Neural crest cell (in vitro differentiated cells): Measurements from ENCODE around the gene NFIC. TPM values are rescaled to one million over a fixed set of nuclear protein-coding genes. Genes with fewer than 3 reads are reported as not detected.
A peak's percentile ranks its signal among the peaks of the same experiment; 100 is the strongest.

Experiments used
- DNase-seq: peaks from one replicate; pipeline ENCODE4 v3.0.0; 2021; ENCODE audit warnings: low read depth, mixed read lengths, low spot score
- H3K27ac Mint-ChIP-seq: one replicate; pipeline ENCODE4 v1.8.0; 2021; ENCODE audit warnings: mild to moderate bottlenecking, mixed read lengths; ENCODE audit not compliant: unreplicated experiment
- H3K27me3 Mint-ChIP-seq: 2 replicates; pipeline ENCODE4 v1.8.0; 2021; ENCODE audit warnings: low read depth, mild to moderate bottlenecking, mixed read lengths
- H3K36me3 Mint-ChIP-seq: 2 replicates; pipeline ENCODE4 v1.8.0; 2021; ENCODE audit warnings: low read depth, mild to moderate bottlenecking, mixed read lengths
- H3K4me1 Mint-ChIP-seq: 2 replicates; pipeline ENCODE4 v1.8.0; 2021; ENCODE audit warnings: mixed read lengths
- H3K4me3 Mint-ChIP-seq: one replicate; pipeline ENCODE4 v1.8.0; 2021; ENCODE audit warnings: mild to moderate bottlenecking, mixed read lengths
- H3K9me3 Mint-ChIP-seq: 2 replicates; pipeline ENCODE4 v1.8.0; 2021; ENCODE audit warnings: mixed read lengths
- total RNA-seq: library from RNA; stranded (reverse); gene quantifications from 2 replicates; pipeline ENCODE4 v1.2.1, GENCODE V29; 2021
- TF ChIP-seq, protein P1 (sequence below): fragments of 200-600 bp; sonication (generic); conservative IDR thresholded peaks from 2 replicates; pipeline ENCODE4 v1.5.0; 2021; ENCODE audit warnings: antibody characterized with exemption, mild to moderate bottlenecking

NFIC gene
- total RNA-seq, 1 donor from 2014 or later: 4.1 TPM

DNA sequence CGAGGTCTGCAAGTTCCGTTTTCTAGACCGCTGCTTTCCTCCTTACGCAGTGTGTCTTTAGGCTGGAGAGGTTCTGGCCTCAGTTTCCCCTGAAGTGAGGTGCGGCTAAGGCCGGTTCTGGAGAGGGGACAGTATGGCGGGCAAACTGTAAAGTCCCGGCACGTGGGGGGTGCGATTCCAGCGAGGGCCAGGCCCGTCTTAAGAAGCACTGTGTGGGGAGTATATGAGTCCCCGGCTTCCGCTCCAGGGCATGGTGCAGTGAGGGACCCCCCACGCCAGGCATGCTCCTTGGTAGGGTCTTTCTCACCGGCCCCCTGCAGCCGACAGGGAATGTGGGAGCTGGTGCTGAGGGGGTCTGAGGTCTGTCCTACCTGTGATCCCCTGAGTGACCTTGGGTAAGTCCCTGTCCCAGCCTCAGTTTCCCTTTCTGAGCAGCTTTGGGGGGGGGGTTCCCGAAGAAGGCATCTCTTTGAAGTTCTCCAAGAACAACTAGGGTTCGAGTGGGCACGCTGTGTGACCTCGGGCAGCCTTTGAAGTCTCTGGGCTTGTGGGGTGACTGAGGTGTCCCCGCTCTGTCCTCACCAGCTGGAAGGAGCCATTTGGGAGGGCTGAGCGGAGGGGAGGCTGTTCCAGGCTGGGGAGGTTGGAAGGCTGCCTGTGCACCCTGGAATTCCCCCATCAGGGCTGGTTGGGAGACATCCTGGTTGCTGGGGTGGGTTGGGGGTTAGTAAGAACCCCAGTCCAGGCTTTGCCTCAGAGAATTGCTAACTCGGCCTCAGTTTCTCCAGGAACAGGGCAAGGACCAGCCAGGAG is 1.5 kb downstream of the NFIC start:
- DNase-seq: no peak
- Mint-ChIP-seq H3K27me3 (peaks cover 94% of the 10 kb centered on the region), H3K36me3 (no peaks in the 10 kb centered on the region), H3K4me1 (peaks cover 4% of the 10 kb centered on the region), H3K9me3 (no peaks in the 10 kb centered on the region), H3K27ac (no peak overlapping the region), H3K4me3 (no peak overlapping the region)
- TF ChIP-seq, protein P1, sequence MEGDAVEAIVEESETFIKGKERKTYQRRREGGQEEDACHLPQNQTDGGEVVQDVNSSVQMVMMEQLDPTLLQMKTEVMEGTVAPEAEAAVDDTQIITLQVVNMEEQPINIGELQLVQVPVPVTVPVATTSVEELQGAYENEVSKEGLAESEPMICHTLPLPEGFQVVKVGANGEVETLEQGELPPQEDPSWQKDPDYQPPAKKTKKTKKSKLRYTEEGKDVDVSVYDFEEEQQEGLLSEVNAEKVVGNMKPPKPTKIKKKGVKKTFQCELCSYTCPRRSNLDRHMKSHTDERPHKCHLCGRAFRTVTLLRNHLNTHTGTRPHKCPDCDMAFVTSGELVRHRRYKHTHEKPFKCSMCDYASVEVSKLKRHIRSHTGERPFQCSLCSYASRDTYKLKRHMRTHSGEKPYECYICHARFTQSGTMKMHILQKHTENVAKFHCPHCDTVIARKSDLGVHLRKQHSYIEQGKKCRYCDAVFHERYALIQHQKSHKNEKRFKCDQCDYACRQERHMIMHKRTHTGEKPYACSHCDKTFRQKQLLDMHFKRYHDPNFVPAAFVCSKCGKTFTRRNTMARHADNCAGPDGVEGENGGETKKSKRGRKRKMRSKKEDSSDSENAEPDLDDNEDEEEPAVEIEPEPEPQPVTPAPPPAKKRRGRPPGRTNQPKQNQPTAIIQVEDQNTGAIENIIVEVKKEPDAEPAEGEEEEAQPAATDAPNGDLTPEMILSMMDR: no peak

DNA sequence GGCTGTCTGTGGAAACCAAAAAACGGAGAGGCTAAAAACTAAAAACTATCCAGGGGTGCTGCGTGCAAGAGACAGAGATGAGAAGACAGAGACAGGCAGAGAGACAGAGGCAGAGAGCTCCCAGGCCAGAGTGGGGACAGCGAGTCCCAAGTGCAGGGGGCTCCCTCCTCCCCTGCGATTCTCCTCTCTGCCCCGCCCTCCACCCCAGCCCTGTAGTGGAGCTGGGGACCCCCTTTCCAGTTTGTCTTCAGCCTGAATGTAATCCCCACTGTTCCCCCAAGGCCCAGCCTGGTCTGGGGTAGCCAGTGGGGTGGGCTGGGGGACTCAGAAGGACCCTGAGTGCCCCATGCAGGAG is 2.0 kb downstream of the NFIC start:
- Mint-ChIP-seq H3K36me3 (no peaks in the 10 kb centered on the region), H3K4me3 (no peak overlapping the region), H3K27me3 (peaks cover 94% of the 10 kb centered on the region), H3K9me3 (no peaks in the 10 kb centered on the region), H3K4me1 (peaks cover 4% of the 10 kb centered on the region), H3K27ac (no peak overlapping the region)
- DNase-seq: no peak
- TF ChIP-seq, protein P1: no peak

DNA sequence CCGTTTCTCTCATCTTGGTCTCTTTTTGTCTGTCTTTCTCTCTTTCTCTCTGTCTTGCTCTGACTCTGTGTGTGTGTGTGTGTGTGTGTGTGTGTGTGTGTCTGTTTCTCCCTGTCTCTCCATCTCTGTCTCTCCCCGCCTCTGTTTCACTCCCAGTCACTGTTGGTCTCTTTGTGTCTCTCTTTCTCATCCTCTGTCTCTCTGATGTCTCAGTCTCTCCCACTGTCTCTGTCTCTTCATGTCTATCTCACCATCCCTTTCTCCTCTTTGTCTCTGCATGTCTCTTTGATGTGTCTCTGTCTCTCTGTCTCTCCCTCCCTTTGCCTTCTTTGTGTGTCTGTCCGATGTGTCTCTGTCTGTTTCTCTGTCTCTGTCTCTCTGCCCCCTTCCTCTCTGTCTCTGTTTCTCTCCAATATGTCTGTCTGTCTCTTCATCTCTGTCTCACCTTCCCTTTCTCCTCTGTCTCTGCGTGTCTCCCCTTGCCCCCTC is 2.5 kb downstream of the NFIC start:
- TF ChIP-seq, protein P1: no peak
- no peak for DNase-seq
- no peak overlapping the region for H3K4me3 Mint-ChIP-seq
- H3K27me3 Mint-ChIP-seq: peaks cover 94% of the 10 kb centered on the region
- no peak overlapping the region for H3K27ac Mint-ChIP-seq
- no peaks in the 10 kb centered on the region for H3K9me3 Mint-ChIP-seq
- H3K36me3 Mint-ChIP-seq: no peaks in the 10 kb centered on the region
- peaks cover 4% of the 10 kb centered on the region for H3K4me1 Mint-ChIP-seq

DNA sequence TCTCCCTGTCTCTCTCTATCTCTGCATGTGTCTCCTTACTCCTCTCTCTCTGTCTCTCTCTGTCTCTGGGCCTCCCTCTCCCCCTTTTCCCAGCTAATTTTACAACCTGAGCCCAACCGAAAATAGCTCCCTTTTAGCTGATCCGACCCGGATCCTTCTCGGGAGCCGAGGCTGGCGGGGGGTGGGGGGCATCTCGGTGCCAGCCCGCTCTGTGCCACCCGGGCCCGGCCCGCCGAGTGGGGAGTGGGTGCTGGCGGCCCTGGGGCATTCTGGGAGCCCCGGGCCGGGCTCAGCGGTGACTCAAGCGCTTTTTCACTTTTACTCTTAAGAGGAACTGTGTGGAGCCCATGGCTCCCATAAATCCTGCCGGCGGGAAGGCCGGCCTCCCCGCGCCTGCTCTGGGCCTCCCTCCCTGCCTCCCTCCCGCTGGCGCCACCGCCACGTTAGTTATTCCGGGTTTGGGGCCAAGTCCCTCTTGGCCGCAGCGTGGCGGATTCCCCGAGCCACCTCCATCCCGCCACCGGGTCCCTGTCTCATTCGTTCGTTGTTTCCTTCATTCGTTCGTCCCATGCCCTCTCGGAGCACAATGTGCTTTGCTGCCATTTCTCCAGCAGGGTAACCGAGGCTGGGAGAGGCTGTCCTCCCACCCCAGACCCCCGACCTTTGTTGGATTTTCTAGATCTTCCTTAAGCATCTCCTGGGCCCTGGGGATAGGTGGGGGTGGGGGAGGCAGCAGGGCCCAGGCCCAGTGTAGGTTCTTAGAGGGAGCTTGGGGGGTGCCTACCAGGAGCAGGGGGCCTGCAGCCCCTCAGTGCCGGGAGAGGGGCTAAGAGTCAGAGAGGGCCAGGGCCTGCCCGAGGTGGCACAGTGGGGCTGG is 3.2 kb downstream of the NFIC start:
- H3K27ac Mint-ChIP-seq: no peak overlapping the region
- no peaks in the 10 kb centered on the region for H3K9me3 Mint-ChIP-seq
- peak overlapping the region; percentile 68 for H3K4me3 Mint-ChIP-seq
- TF ChIP-seq, protein P1: peak; percentile 19
- H3K36me3 Mint-ChIP-seq: no peaks in the 10 kb centered on the region
- DNase-seq: no peak
- H3K27me3 Mint-ChIP-seq: peaks cover 94% of the 10 kb centered on the region
- H3K4me1 Mint-ChIP-seq: peaks cover 4% of the 10 kb centered on the region

DNA sequence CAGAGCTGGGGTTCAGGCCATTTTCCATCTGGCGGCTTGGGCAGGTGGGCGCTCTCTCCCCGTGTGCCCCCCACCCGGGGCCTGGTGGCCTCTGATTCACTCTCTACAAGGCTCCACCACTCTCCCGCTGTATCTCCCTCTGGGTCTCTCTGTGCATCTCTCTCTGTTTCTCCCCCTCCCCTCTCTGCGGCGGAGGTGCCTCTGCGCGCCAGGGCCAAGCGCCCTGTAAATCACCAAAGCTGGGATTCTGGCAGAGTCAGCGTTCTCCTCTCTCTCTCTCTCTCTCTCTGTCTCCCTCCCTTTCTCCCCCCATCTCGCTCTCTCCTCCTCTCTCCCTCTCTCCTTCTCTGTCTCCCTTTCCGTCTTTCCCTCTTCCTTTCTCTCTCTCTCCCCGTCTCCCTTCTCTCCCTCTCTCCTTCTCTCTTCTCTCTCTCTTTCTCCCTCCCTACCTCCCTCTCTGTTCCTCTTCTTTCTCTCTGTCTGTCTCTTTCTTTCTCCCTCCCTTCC is 3.9 kb downstream of the NFIC start:
- H3K4me3 Mint-ChIP-seq: no peak overlapping the region
- H3K9me3 Mint-ChIP-seq: no peaks in the 10 kb centered on the region
- no peaks in the 10 kb centered on the region for H3K36me3 Mint-ChIP-seq
- TF ChIP-seq, protein P1: no peak
- H3K27me3 Mint-ChIP-seq: peaks cover 90% of the 10 kb centered on the region
- H3K27ac Mint-ChIP-seq: no peak overlapping the region
- no peak for DNase-seq
- peaks cover 1% of the 10 kb centered on the region for H3K4me1 Mint-ChIP-seq
